ENCODE data around the gene TATDN3.

Gene TATDN3

DNA sequence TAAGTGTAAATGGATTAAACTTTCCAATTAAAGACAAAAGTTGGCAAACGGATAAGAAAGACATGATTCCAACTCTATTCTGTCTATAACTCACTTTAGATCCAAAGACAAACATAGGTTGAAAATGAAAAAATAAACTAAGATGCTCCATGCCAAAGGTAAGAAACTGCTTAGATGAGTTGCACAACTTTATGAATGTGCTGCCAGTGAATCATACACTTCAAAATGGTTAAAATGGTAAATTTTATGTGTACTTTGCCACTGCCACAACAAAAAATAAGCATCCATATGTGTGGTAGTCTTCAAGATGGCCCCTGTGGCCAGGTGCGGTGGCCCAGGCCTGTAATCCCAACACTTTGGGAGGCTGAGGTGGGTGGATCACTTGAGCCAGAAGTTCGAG lies 45.1 kb upstream of the TATDN3 start:
- TF ChIP-seq, protein P1, sequence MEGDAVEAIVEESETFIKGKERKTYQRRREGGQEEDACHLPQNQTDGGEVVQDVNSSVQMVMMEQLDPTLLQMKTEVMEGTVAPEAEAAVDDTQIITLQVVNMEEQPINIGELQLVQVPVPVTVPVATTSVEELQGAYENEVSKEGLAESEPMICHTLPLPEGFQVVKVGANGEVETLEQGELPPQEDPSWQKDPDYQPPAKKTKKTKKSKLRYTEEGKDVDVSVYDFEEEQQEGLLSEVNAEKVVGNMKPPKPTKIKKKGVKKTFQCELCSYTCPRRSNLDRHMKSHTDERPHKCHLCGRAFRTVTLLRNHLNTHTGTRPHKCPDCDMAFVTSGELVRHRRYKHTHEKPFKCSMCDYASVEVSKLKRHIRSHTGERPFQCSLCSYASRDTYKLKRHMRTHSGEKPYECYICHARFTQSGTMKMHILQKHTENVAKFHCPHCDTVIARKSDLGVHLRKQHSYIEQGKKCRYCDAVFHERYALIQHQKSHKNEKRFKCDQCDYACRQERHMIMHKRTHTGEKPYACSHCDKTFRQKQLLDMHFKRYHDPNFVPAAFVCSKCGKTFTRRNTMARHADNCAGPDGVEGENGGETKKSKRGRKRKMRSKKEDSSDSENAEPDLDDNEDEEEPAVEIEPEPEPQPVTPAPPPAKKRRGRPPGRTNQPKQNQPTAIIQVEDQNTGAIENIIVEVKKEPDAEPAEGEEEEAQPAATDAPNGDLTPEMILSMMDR (IDR thresholded peaks at IDR 0.05; ENCODE audit: low read depth, low read length, poor library complexity, severe bottlenecking) = no peak
- TF ChIP-seq EZH2phosphoT487 (IDR thresholded peaks at IDR 0.05; ENCODE audit: borderline replicate concordance, low read length) = no peak
- Histone ChIP-seq H3K4me1 (ENCODE audit: control insufficient read depth, low read length) (peaks cover 8% of the 10 kb centered on the region), H3K4me2 (ENCODE audit: low read length) (no peak overlapping the region)

GRCh38 chr1:212749821-212750535 lies 41.7 kb upstream of the TATDN3 start:
- H3K27ac ChIP-seq (ENCODE audit: low read depth, low read length) = no peak overlapping the region
- H3K9me3 ChIP-seq (ENCODE audit: control insufficient read depth, insufficient read depth, low read length) = no peaks in the 10 kb centered on the region
- H3K36me3 ChIP-seq (ENCODE audit: control insufficient read depth, low read length) = no peaks in the 10 kb centered on the region
- no peaks in the 10 kb centered on the region for H3K27me3 ChIP-seq (ENCODE audit: control insufficient read depth, low read length)
- TF ChIP-seq EZH2phosphoT487 (IDR thresholded peaks at IDR 0.05; ENCODE audit: borderline replicate concordance, low read length) = no peak
- TF ChIP-seq, protein P1 (IDR thresholded peaks at IDR 0.05; ENCODE audit: low read depth, low read length, poor library complexity, severe bottlenecking) = peak; percentile 96
- peaks cover 7% of the 10 kb centered on the region; the same call in 1 of the 2 replicates for H3F3A ChIP-seq (ENCODE audit: control insufficient read depth, insufficient read depth)
- peaks cover 34% of the 10 kb centered on the region for H3K4me1 ChIP-seq (ENCODE audit: control insufficient read depth, low read length)
- peaks cover 3% of the 10 kb centered on the region for H3K79me2 ChIP-seq (ENCODE audit: control insufficient read depth, low read length)
- 0 out of 2 replicates have a peak overlapping the region, but pooled peaks have one; percentile 23 for H3K4me3 ChIP-seq (ENCODE audit: low read length)
- peak overlapping the region; percentile 35 for H3K4me2 ChIP-seq (ENCODE audit: low read length)
- 0 out of 2 replicates have a peak, but pooled peaks cover 7% of the 10 kb centered on the region for H4K20me1 ChIP-seq (ENCODE audit: control insufficient read depth, insufficient read depth, low read depth, low read length)
- no peaks in the 10 kb centered on the region for H3K9me2 ChIP-seq (replicated peaks; ENCODE audit: control insufficient read depth, low read length)

More for the DNA sequence above, 45.1 kb upstream of the TATDN3 start:
- Histone ChIP-seq H3F3A (ENCODE audit: control insufficient read depth, insufficient read depth) (0 out of 2 replicates have a peak, but pooled peaks cover 5% of the 10 kb centered on the region), H3K27ac (ENCODE audit: low read depth, low read length) (no peak overlapping the region), H3K4me3 (ENCODE audit: low read length) (no peak overlapping the region), H3K36me3 (ENCODE audit: control insufficient read depth, low read length) (no peaks in the 10 kb centered on the region), H3K9me2 (replicated peaks; ENCODE audit: control insufficient read depth, low read length) (no peaks in the 10 kb centered on the region), H4K20me1 (ENCODE audit: control insufficient read depth, insufficient read depth, low read depth, low read length) (no peaks in the 10 kb centered on the region), H3K79me2 (ENCODE audit: control insufficient read depth, low read length) (no peaks in the 10 kb centered on the region; the same call in 1 of the 2 replicates), H3K9me3 (ENCODE audit: control insufficient read depth, insufficient read depth, low read length) (no peaks in the 10 kb centered on the region), H3K27me3 (ENCODE audit: control insufficient read depth, low read length) (no peaks in the 10 kb centered on the region)

- Histone ChIP-seq H3K4me2 (ENCODE audit: low read length) (0 out of 2 replicates have a peak overlapping the region, but pooled peaks have one; percentile 5), H3K4me3 (ENCODE audit: low read length) (no peak overlapping the region), H3K9me3 (ENCODE audit: control insufficient read depth, insufficient read depth, low read length) (no peaks in the 10 kb centered on the region), H3K4me1 (ENCODE audit: control insufficient read depth, low read length) (peaks cover 34% of the 10 kb centered on the region), H4K20me1 (ENCODE audit: control insufficient read depth, insufficient read depth, low read depth, low read length) (0 out of 2 replicates have a peak, but pooled peaks cover 7% of the 10 kb centered on the region), H3K27me3 (ENCODE audit: control insufficient read depth, low read length) (no peaks in the 10 kb centered on the region), H3F3A (ENCODE audit: control insufficient read depth, insufficient read depth) (peaks cover 7% of the 10 kb centered on the region; the same call in 1 of the 2 replicates), H3K27ac (ENCODE audit: low read depth, low read length) (no peak overlapping the region), H3K79me2 (ENCODE audit: control insufficient read depth, low read length) (peaks cover 3% of the 10 kb centered on the region), H3K36me3 (ENCODE audit: control insufficient read depth, low read length) (peaks cover 2% of the 10 kb centered on the region; the same call in 1 of the 2 replicates), H3K9me2 (replicated peaks; ENCODE audit: control insufficient read depth, low read length) (no peaks in the 10 kb centered on the region)
- TF ChIP-seq EZH2phosphoT487 (IDR thresholded peaks at IDR 0.05; ENCODE audit: borderline replicate concordance, low read length) = no peak
- TF ChIP-seq, protein P1 (IDR thresholded peaks at IDR 0.05; ENCODE audit: low read depth, low read length, poor library complexity, severe bottlenecking) = no peak
Observed at GRCh38 chr1:212752252-212752933, 39.3 kb upstream of the TATDN3 start.

All from DOHH2 (cell line).